Transverse colon (tissue), 4 donors: Measurements from ENCODE around the gene P3H2. TPM values are rescaled to one million over a fixed set of nuclear protein-coding genes. Genes with fewer than 3 reads are reported as not detected.

Source experiments
- DNase-seq: peaks from one replicate; pipeline ENCODE4 v3.0.0-alpha.2; 2019
- H3K27ac ChIP-seq, 4 donors: fragments of 200-600 bp; sonication (generic); 2 replicates each; pipeline ENCODE4 v1.5.1; 2016 to 2018; ENCODE audit warnings: inconsistent platforms in 4 of 4
- H3K27me3 ChIP-seq: fragments of 200-600 bp; sonication (generic); 2 replicates; pipeline ENCODE4 v1.5.1; 2017; ENCODE audit warnings: inconsistent platforms
- H3K36me3 ChIP-seq, 4 donors: fragments of 200-600 bp; sonication (generic); 2 replicates each; pipeline ENCODE4 v1.5.1; 2017 to 2019; ENCODE audit warnings: inconsistent platforms in 4 of 4
- H3K4me1 ChIP-seq, 4 donors: fragments of 200-600 bp; sonication (generic); 2 replicates each; pipeline ENCODE4 v1.5.1; 2017 to 2020; ENCODE audit warnings: inconsistent platforms in 4 of 4
- H3K4me3 ChIP-seq, 4 donors: fragments of 200-600 bp; sonication (generic); 1 replicate in 1 of 4; 2 replicates in 3 of 4; pipeline versions ENCODE4 v1.5.1 to v1.6.1; 2017 to 2019; ENCODE audit warnings: inconsistent platforms in 4 of 4
- H3K9me3 ChIP-seq, 2 donors: fragments of 200-600 bp; sonication (generic); 2 replicates each; pipeline ENCODE4 v1.5.1; 2017 to 2019; ENCODE audit warnings: inconsistent platforms in 2 of 2
- EP300 ChIP-seq: sonication (generic); formaldehyde crosslinking; IDR thresholded peaks from one replicate; pipeline ENCODE4 v1.6.1; 2017; ENCODE audit warnings: antibody characterized with exemption, low read depth
- POLR2A ChIP-seq: fragments of 450-650 bp; IDR thresholded peaks from one replicate; pipeline ENCODE4 v1.6.1; 2016; ENCODE audit warnings: antibody characterized with exemption, mild to moderate bottlenecking, moderate library complexity
- POLR2AphosphoS5 ChIP-seq, 3 donors: sonication (generic); formaldehyde crosslinking; IDR thresholded peaks; one replicate each; pipeline ENCODE4 v1.6.1; 2016; ENCODE audit warnings: antibody characterized with exemption in 3 of 3
- whole genome bisulfite sequencing, 2 donors: methylation state at CpG; one replicate each; pipeline ENCODE4 v1.1.5; 2018; ENCODE audit warnings: low coverage in 1 of 2; 5-methylcytosine and 5-hydroxymethylcytosine counted together
- in situ Hi-C, 4 donors: fragments of 200-750 bp; cut with MboI; loops; one replicate each; pipeline versions ENCODE4 v1.15.0 to v1.15.1; 2017; ENCODE audit warnings: low sequenced_read_pairs in 3 of 4, low pct_ligation_motif_present in 1 of 4, low pct_unique_long_range_greater_than_20kb in 1 of 4
- intact Hi-C: fragments of 100-400 bp; cut with DNase I; formaldehyde crosslinking; loops from one replicate; pipeline ENCODE4 v1.15.1; 2023; ENCODE audit warnings: low total_unique reads
- small RNA-seq, 4 donors: library from RNA; depleted of rRNA; stranded (forward); fragments of <200 nt; gene quantifications; one replicate each; pipeline ENCODE3, GENCODE V24; 2016
- total RNA-seq, 4 donors: library from RNA; depleted of rRNA; stranded (reverse); fragments of >200 nt; gene quantifications; one replicate each; pipeline ENCODE4 v1.1.0, GENCODE V29; 2016
- TF ChIP-seq, protein P1 (sequence below), 5 experiments: fragments of 200-600 bp in 3 of 5; fragments of 450-650 bp in 2 of 5; sonication (generic) in 3 of 5; IDR thresholded peaks; 1 replicate in 2 of 5; 2 replicates in 3 of 5; pipeline ENCODE4 v1.5.1; 2016 to 2017; ENCODE audit warnings: antibody characterized with exemption in 5 of 5, inconsistent platforms in 3 of 5, mild to moderate bottlenecking in 2 of 5, moderate library complexity in 1 of 5

Gene P3H2
- total RNA-seq, 4 donors from 2014 or later = 26.6 to 153 (median 54.3) TPM

DNA sequence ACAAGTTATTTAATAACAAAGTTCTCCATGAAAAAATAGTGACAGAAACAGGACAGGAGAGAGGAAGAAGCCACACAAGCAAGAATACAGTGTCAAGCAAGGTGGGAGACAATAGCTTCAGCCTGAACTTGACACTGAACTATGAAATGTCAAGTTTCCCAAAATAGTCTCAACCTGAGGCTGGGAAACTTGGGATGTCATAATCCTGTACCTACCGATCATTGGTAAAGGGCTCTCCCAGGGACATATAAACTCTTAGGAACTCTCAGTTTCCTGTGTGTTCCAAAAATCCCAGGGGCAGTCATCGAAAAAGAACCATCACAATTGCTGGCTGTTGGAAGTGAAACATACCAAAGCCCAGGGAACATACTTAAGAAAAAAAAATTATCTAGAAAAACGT, 211.6 kb downstream of the P3H2 start:
- Histone ChIP-seq H3K9me3 (no peaks in the 10 kb centered on the region), H3K36me3 (no peaks in the 10 kb centered on the region), H3K27me3 (no peaks in the 10 kb centered on the region), H3K4me3 (no peak overlapping the region), H3K4me1 (peaks cover 0 to 5% (median 2%) of the 10 kb centered on the region in 4 donors), H3K27ac (no peak overlapping the region)
- 90 to 96% methylated on average over 2 to 3 of the region's 3 CpGs for WGBS, 2 donors
- DNase-seq = no peak
- intact Hi-C loops = no loop called here
- in situ Hi-C loops = no loop called here
- TF ChIP-seq POLR2A (no peak), POLR2AphosphoS5 (IDR thresholded peaks at IDR 0.05) (no peak), EP300 (no peak)
- TF ChIP-seq, protein P1, sequence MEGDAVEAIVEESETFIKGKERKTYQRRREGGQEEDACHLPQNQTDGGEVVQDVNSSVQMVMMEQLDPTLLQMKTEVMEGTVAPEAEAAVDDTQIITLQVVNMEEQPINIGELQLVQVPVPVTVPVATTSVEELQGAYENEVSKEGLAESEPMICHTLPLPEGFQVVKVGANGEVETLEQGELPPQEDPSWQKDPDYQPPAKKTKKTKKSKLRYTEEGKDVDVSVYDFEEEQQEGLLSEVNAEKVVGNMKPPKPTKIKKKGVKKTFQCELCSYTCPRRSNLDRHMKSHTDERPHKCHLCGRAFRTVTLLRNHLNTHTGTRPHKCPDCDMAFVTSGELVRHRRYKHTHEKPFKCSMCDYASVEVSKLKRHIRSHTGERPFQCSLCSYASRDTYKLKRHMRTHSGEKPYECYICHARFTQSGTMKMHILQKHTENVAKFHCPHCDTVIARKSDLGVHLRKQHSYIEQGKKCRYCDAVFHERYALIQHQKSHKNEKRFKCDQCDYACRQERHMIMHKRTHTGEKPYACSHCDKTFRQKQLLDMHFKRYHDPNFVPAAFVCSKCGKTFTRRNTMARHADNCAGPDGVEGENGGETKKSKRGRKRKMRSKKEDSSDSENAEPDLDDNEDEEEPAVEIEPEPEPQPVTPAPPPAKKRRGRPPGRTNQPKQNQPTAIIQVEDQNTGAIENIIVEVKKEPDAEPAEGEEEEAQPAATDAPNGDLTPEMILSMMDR (IDR thresholded peaks at IDR 0.05) = no peak

GRCh38 chr3:189908646-189909045, 212.1 kb downstream of the P3H2 start:
- DNase-seq = no peak
- intact Hi-C loops = no loop called here
- no peak overlapping the region for H3K4me3 ChIP-seq
- H3K27me3 ChIP-seq = no peaks in the 10 kb centered on the region
- H3K36me3 ChIP-seq = no peaks in the 10 kb centered on the region
- TF ChIP-seq POLR2A = no peak
- TF ChIP-seq, protein P1 (IDR thresholded peaks at IDR 0.05) = no peak
- TF ChIP-seq POLR2AphosphoS5 (IDR thresholded peaks at IDR 0.05) = no peak
- TF ChIP-seq EP300 = no peak
- peaks cover 0 to 10% (median 3%) of the 10 kb centered on the region in 4 donors for H3K4me1 ChIP-seq
- H3K9me3 ChIP-seq = no peaks in the 10 kb centered on the region
- in situ Hi-C loops = no loop called here
- no peak overlapping the region for H3K27ac ChIP-seq

DNA sequence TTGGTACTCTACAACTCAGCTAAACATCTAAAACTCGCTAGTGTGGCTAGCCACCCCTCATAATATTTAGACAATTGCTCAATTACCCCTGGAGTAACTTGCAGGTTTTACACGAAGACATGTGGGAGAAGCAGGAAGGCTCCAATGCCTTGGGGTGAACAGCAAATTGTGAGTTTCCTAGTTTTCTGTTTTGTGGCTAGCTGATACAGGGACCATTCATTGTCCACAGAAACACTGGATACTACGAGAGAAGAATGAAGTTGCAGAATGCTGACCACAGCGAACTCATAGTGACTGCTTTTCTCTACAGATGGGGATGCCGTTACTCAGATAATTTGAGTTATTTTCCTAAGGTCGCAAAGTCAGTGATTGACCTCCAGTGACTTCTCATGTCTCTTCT, 212.9 kb downstream of the P3H2 start:
- WGBS, 2 donors = 80 to 94% methylated on average over 4 to 6 of the region's 6 CpGs
- in situ Hi-C loops = no loop called here
- peaks cover 0 to 18% (median 4%) of the 10 kb centered on the region in 4 donors for H3K4me1 ChIP-seq

More for the DNA sequence above, 212.9 kb downstream of the P3H2 start:
- no peaks in the 10 kb centered on the region for H3K36me3 ChIP-seq
- TF ChIP-seq POLR2A (no peak), EP300 (no peak), POLR2AphosphoS5 (IDR thresholded peaks at IDR 0.05) (no peak)
- TF ChIP-seq, protein P1 (IDR thresholded peaks at IDR 0.05) = no peak
- no peak for DNase-seq
- intact Hi-C loops = no loop called here
- H3K27ac ChIP-seq = no peak overlapping the region
- no peaks in the 10 kb centered on the region for H3K9me3 ChIP-seq
- H3K4me3 ChIP-seq = no peak overlapping the region
- no peaks in the 10 kb centered on the region for H3K27me3 ChIP-seq

Small RNA genes lying within 50 kb of the gene (small RNA-seq; reads per million reads assigned to genes)
- gene RNU6-1109P = 0 reads per million in 4 donors

Other genes starting within 250 kb of the P3H2 start
- under 1 TPM in 3 of 4 donors, not detected in 1; 0.37 to 0.95 (median 0.82) TPM for gene CLDN1, start 201.5 kb upstream of the P3H2 start, total RNA-seq